ENCODE data around the gene ZMYM2. TPM values are rescaled to one million over a fixed set of nuclear protein-coding genes. Genes with fewer than 3 reads are reported as not detected.

Gene ZMYM2
- total and polyA plus RNA-seq, 2 experiments from 2014 or later = 87.9 to 159 TPM

DNA sequence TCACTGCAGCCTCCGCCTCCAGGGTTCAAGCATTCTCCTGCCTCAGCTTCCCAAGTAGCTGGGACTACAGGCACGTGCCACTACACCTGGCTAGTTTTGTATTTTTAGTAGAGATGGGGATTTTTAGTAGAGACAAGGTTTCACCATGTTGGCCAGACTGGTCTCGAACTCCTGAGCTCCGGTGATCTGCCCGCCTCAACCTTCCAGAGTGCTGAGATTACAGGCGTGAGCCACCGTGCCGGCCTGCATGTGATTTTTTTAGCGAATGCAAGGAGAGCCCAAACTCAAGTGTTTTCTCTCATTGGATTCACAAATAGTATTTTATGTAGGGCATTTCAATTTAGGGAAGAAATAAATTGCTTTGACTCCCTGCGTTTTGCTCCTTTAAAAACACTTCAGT is 4.4 kb downstream of the ZMYM2 start:
- DNase-seq (ENCODE audit: low spot score) = no peak
- no peak overlapping the region for H3K4me3 ChIP-seq
- no peak overlapping the region for H3K27ac ChIP-seq (ENCODE audit: low read depth)
- peaks cover 18% of the 10 kb centered on the region for H3K4me1 ChIP-seq (ENCODE audit: insufficient read depth)
- H3K4me2 ChIP-seq = no peak overlapping the region
- Mint-ChIP-seq H3K9me3 (peaks cover 4% of the 10 kb centered on the region; the same call in 2 of the 3 replicates), H3K4me1 (peaks cover 19% of the 10 kb centered on the region), H3K36me3 (ENCODE audit: low read depth) (peaks cover 72% of the 10 kb centered on the region), H3K4me3 (peak overlapping the region; percentile 26; the same call in 1 of the 3 replicates), H3K27ac (no peak overlapping the region), H3K27me3 (ENCODE audit: insufficient read depth, low read depth, poor library complexity) (peaks cover 4% of the 10 kb centered on the region)
- H3K79me2 ChIP-seq (replicated peaks; ENCODE audit: insufficient read depth) = peaks cover 85% of the 10 kb centered on the region
- no peak for ATAC-seq
- H2AFZ ChIP-seq = no peak overlapping the region
- TF ChIP-seq EZH2 (IDR thresholded peaks at IDR 0.05; ENCODE audit: low read depth, unreplicated experiment) (no peak), NANOG (IDR thresholded peaks at IDR 0.05; ENCODE audit: borderline replicate concordance) (no peak), REST (IDR thresholded peaks at IDR 0.05; ENCODE audit: unreplicated experiment) (no peak), ZNF114 (CRISPR knock-in tag; IDR thresholded peaks at IDR 0.05) (no peak), ZNF331 (CRISPR knock-in tag; IDR thresholded peaks at IDR 0.05; ENCODE audit: low read depth) (no peak), JUNB (IDR thresholded peaks at IDR 0.05; ENCODE audit: unreplicated experiment) (no peak), EZH2phosphoT487 (IDR thresholded peaks at IDR 0.05; ENCODE audit: unreplicated experiment) (no peak), CREB1 (CRISPR knock-in tag; IDR thresholded peaks at IDR 0.05; ENCODE audit: low read depth) (no peak), POLR2AphosphoS5 (IDR thresholded peaks at IDR 0.05; ENCODE audit: low read depth) (no peak), ZNF462 (CRISPR knock-in tag; IDR thresholded peaks at IDR 0.05) (no peak), CTCF (conservative IDR thresholded peaks at IDR 0.05; ENCODE audit: low read depth in 2 of 2) (no peak), STAT1 (IDR thresholded peaks at IDR 0.05; ENCODE audit: unreplicated experiment) (no peak)
- TF ChIP-seq, protein P1, sequence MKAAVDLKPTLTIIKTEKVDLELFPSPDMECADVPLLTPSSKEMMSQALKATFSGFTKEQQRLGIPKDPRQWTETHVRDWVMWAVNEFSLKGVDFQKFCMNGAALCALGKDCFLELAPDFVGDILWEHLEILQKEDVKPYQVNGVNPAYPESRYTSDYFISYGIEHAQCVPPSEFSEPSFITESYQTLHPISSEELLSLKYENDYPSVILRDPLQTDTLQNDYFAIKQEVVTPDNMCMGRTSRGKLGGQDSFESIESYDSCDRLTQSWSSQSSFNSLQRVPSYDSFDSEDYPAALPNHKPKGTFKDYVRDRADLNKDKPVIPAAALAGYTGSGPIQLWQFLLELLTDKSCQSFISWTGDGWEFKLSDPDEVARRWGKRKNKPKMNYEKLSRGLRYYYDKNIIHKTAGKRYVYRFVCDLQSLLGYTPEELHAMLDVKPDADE (IDR thresholded peaks at IDR 0.05) = no peak
- no peaks in the 10 kb centered on the region for H3K27me3 ChIP-seq (ENCODE audit: insufficient read depth)
- H3K36me3 ChIP-seq (ENCODE audit: insufficient read depth) = peaks cover 10% of the 10 kb centered on the region
- no peaks in the 10 kb centered on the region for H3K9me2 ChIP-seq (ENCODE audit: insufficient read depth)
- peaks cover 61% of the 10 kb centered on the region for H4K20me1 ChIP-seq (replicated peaks; ENCODE audit: insufficient read depth)
- H3F3A ChIP-seq (replicated peaks; ENCODE audit: low read depth) = peaks cover 3% of the 10 kb centered on the region; the same call in 1 of the 2 replicates

All from GM23338 (cell line).